ENCODE results near the gene PSMC5. TPM values are rescaled to one million over a fixed set of nuclear protein-coding genes. Genes with fewer than 3 reads are reported as not detected.
A peak's percentile ranks its signal among the peaks of the same experiment; 100 is the strongest.

The PSMC5 gene
- total RNA-seq, 1 experiment from 2014 or later: 47.6 TPM

DNA sequence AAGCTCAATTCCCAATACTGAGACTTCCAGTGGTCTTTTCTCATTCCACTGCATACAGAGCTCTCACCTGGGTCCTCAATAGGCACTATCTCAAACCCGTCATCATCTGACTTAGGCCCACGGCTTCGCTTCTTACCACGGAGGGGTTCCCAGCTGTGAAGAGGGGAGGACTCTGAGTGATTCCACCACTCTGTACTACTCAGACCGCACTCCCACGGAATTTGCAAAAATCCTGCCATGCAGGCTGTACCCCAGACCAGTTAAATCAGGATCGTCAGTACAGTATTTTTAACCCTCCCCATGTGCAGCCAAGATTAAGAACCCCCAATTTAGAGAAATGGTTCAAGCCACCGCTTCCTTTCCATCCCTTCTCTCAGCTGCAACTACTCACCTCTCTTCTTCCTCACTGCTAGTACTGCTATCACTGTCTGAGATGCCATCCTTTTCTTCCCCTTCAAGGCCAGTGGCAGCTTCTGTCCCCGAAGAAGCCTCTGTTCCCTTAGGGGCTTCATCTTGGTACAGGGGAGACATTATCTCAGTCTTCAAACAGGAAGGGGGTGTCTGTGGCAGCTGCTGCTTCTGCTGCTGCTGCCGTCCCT lies 6.2 kb upstream of the PSMC5 start:
- no peak for DNase-seq (ENCODE audit: low read depth)

DNA sequence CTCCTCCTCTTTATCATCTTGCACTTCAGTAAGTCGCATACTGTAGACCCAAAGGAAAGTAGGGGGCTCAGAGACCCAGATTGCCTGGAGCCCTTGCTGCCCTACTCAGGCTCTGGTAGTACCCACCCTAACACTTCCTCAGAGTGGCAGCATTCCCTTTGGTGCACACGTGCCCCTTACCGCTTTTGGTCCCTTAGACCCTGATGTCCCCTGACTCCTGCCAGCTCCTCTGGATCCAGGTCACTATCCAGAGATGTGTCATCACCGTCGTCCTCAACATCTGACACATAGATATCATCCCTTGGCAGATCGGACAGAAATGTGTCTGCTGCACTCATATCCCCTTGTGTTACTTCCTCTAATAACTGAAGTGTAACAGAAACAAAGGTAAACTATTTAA lies 5.4 kb upstream of the PSMC5 start:
- DNase-seq (ENCODE audit: low read depth): no peak

DNA sequence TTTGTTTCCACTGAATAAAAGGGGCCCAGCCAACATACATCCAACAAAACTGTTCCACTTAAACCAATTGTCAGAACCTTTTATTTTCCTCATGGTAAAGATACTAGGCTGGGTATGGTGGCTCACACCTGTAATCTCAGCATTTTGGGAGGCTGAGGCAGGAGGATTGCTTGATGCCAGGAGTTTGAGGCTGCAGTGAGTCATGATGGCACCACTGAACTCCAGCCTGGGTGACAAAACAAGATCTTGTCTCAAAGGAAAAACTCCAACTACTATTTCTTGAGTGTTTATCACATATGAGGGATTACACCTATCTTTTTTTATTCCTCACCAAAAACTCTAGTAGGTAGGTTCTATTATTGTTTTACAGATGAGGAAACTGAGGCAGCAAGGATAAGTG lies 4.7 kb upstream of the PSMC5 start:
- no peak for DNase-seq (ENCODE audit: low read depth)

DNA sequence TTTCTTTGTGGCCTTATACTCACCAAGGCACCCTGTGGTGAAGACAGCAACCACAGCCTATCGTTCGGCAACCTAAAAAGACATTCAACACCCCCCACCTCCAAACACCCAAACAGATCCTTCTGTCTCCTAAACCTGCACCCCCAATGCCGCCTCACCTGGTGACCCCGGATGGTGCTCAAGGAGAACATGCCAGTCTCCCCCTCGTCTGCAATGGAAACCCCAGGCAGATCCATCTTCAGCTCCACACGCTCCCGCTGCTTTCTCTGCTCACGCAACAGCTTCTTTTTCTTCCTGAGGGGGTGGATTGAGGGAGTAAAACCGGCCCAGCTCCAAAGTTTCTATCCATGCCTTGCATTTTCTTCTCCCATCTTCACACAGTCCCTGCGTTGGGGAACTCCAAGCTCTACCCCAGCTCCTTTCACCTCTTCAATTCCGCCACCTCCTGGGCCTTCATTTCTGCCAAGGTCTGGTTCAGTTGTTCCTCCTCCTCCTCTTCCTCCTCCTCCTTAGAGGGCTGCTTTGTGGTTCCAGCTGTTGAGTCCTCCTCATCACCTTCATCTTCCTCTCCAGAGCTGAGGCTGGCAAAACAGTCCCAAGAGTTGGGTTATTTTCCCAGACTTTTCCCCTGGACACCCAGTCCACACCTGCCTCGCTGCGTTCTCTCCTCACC lies 3.4 kb upstream of the PSMC5 start:
- DNase-seq (ENCODE audit: low read depth): no peak

DNA sequence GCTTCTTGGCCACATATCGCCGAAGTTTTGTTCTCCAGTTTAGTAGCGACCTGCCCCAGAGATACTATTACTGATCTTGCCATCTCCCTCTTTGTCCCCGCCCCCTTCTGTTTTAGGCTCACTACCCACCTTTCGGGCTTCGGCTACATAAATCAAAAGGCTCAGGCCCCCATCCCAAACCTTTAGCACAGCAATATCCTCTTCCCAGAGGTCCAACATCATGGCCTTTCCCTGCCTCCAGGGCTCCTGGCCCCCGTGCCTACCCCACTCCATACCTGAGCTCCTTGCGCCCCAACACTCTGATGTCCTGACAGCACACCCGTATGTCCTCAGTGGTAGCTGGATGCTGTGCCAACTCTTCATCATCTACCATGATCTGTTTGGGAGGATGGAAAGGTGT lies 2.9 kb upstream of the PSMC5 start:
- no peak for DNase-seq (ENCODE audit: low read depth)

DNA sequence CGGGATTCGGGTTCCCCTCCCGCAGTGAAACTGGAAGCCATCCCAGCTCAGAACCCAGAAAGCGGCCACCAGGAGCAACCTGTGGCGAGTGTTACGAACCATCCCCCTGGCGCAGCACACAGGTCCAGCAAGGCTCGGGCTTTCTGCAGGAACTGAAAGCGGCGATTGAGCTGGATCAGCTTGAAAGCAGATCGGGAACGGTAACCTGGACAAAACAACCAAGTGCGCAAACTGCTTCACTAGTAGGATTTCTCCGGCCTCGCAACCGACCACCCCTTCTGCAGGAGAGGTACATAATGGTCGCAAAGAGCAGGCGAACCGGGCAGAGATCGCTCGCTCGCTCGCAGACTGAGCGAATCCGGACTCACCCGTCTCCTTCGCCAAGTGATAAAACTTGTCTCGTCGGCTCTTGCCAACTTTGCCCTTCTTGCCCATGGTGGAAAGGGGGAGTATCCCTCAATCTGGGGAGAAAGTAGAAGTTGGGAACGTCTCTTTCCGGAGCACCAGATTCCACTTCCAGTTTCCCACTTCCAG lies 696 bp upstream of the PSMC5 start:
- peak; percentile 45 for DNase-seq (ENCODE audit: low read depth)

DNA sequence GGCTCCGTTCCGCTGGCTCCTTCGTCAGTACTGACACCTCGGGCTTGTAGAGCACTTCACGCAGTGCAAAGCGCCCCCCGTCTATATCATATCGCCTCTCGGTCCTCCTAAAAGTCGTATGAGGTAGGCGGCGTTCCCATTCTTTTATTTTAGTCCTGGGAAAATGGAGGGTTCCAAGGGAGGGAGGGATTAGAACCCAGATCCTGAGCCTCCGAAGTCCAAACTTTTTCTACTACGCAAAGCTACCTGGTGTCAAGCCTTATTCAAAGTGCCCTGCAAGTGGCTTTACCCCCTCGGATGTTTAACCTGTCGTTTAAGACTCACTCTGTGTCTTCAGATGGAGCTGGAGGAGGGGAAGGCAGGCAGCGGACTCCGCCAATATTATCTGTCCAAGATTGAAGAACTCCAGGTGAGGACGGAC lies 580 bp downstream of the PSMC5 start:
- DNase-seq (ENCODE audit: low read depth): no peak

DNA sequence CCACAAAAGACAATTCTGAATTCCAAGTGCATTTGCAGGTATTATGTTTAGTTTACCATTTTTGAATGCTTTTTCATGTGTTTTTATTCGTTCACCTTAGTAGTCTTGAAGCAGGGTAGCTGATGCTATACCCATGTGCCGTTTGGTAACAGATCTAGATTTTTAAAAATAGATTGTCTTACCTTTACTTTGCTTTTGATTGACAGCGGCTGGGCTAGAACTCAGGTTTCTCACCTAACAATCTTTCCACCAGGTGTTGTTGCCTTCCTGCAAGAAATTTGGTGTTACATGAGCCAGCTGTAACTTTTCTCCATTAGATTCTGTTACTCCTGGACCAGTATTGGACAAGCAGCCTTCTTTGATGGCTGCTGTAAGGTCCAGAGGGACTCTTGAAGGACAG lies 1.7 kb downstream of the PSMC5 start:
- DNase-seq (ENCODE audit: low read depth): no peak

DNA sequence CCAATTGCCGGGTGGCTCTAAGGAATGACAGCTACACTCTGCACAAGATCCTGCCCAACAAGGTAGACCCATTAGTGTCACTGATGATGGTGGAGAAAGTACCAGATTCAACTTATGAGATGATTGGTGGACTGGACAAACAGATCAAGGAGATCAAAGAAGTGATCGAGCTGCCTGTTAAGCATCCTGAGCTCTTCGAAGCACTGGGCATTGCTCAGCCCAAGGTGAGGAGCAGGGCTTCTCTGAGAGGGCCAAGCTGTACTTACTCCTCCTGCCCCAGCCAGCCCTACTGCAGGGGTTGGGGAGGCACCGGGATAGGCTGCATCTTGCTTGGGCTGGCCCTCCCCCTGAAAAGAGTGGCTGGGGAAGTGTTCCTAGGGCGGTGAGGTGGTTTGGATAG lies 3.0 kb downstream of the PSMC5 start:
- DNase-seq (ENCODE audit: low read depth): no peak

DNA sequence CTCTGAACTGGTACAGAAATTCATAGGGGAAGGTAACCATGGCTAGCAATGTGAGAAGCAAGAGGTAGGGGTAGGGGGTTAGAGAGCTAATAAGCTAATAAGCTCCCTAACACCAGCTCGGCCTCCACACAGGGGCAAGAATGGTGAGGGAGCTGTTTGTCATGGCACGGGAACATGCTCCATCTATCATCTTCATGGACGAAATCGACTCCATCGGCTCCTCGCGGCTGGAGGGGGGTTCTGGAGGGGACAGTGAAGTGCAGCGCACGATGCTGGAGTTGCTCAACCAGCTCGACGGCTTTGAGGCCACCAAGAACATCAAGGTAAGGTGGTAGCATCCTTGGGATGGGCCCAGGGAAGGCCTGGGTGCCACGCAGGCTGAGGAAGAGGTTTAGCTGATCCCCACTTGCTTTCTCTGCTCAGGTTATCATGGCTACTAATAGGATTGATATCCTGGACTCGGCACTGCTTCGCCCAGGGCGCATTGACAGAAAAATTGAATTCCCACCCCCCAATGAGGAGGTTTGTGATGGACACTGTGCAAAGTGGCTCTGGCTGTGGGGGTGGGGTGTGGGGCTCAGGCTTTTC lies 3.8 kb downstream of the PSMC5 start:
- DNase-seq (ENCODE audit: low read depth): no peak

DNA sequence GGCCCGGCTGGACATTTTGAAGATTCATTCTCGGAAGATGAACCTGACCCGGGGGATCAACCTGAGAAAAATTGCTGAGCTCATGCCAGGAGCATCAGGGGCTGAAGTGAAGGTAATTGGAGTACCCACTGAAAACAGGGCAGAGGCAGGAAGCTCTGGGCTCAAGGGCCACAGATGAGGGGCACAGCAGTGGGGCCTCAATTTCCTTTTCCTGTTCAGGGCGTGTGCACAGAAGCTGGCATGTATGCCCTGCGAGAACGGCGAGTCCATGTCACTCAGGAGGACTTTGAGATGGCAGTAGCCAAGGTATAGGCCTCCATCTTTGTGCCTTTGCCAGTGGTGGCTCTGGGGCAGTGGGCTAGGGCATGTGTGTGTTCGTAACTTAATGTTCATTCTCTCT lies 4.3 kb downstream of the PSMC5 start:
- no peak for DNase-seq (ENCODE audit: low read depth)

DNA sequence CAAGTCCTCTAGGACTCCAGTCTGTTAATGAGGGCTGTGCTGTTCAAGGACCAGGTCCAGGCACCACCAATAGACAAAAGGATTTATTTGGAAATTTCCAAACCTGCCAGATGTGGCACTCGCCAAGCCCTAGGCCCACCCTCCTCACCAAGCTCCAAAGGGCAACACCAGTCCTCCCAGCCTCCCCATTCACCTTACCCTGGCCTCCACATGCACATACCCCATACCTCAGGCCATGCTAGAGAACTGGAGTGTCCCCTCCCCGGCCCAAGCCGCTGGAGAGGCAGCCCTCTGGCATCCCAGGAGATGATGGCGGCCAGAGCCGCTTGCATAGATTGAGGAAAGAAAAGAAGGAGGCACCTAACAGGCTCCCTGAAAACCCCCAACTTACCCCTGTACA lies 4.8 kb downstream of the PSMC5 start:
- DNase-seq (ENCODE audit: low read depth): no peak

DNA sequence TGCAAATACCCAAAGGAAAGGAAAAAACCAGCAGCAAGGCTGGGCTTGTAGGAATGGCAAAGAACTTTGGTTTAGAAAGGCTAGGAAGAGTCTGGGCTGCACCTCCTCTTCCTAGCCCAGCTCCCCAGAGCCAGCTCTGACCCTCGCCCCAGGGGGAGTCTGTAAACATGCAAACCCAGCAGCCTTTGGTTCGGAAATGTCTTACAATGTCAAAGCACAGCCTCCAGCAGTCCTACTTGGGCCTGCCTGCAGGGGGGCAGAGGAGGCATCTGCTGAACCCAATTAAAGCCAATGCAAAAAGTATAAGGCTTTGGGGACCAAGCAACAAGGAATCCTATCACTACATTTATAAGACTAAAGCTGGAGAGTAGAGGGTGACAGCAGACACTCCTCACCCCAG lies 5.2 kb downstream of the PSMC5 start:
- DNase-seq (ENCODE audit: low read depth): no peak

DNA sequence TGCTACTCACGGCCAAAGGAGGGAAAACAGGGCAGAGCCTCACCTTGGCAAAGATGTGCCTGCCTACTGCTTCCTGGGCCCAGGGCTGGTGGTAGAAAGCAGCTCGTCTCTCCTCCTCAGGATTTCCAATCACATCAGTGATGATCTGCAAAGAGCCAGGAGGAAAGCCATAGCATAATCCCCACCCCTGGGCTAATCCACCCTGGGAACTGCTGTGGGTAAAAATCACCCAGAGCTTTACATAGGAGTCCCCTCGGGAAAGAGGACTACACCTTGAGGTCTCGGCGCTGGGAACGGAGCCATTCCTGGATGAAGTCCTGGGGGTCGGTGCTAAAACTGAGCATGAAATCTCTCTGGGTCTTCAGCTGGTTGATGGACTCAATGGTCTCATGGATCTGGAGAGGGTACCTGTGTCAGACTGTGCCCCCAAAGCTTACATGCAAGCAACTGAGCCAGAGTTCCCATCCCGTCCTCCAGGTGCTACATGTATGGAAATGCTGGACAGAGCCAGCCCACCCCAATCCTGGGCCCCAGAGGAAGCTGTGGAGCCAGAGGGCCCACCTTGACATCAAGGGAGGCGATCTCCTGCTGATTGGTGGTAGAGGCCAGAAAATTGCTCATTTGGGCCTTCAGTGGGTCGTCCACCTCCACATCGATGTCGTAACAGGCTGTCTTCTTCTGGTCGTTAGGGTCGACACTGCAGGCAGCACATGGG lies 6.0 kb downstream of the PSMC5 start:
- no peak for DNase-seq (ENCODE audit: low read depth)

DNA sequence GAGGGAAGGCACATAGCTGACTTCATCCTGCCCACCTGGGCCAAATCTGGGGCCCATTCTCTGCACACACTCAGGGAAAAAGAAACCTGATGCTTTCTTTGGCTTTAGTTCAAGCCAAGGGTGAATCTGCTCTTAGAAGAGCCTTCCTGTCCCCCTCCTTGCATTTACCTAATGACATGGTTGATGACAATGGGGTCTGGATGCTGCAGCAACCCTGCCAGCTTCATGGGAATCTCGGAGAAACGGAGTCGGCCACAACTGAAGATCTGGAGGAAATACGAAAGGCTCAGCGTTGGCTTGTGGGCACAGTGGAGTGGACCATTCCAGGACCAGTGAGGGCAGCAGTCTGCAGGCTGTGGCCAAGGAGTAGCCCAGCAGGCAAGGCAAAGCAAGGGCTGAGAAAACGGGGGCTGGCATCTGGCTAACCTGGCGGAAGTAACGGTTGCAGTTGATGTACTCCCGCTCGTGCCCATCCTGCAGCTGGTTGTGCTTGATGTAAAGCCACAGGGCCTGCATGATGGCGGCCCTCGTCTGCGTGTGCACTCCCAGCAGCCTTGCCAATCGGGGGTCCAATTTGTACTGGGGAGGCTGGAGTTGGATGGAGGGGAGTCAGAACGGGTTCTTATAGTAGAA lies 6.6 kb downstream of the PSMC5 start:
- no peak for DNase-seq (ENCODE audit: low read depth)

DNA sequence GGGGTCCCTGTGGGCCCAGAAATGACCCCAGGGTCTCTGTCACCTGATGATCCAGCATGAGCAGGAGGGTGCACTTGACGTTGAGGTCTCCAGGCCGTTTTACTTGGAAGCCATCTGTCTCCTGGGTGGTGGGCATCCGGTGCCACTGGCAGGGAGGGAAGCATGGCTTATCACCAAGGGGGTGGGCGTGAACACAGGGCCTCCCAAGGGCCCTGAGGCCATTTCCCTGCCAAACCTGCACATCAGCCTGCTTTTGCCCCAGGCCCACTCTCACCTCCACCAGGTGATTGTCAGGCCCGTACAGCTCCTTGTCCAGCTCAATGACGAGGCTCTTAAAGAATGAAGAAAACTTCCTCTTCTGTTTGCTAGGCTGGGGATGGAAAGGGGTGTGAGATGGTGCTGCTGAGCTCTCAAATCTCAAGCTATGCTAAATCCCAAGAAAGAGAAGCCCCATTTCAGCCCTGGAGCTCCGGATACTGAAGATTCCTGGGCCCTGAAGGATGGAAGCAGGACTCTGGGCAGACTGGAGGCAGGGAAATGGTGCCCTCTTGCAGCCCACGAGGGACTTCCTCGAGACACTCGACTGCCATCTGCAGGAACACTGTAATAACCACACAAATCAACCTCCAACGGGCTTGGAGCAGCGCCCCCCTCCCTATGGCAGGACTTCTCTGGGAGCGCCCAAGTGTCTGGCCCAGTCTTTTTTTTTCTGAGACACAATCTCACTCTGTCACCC lies 7.4 kb downstream of the PSMC5 start:
- peak; percentile 81 for DNase-seq (ENCODE audit: low read depth)

DNA sequence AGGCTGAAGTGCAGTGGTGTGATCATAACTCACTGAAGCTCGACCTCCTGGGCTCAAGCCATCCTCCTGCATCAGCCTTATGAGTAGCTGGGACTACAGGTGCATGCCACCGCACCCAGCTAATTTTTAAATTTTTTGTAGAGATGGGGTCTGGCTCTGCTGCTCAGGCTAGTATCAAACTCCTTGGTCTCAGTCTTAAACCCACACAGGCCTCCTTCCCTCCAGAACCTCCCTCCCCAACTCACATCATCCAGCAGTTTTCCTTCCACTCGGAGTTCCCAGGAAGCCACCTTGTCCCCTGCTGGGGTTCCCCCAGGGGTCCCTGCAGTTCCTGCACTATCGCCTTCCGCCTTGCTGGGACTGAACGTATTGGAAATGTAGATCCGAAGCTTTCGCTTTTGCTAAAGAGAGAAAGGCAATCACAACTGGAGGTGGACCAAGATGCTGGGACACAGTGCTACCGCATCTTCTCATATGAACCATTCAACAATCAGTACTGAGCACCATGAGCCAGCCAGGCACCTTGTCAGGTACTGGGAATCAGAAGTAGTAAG lies 8.0 kb downstream of the PSMC5 start:
- no peak for DNase-seq (ENCODE audit: low read depth)

DNA sequence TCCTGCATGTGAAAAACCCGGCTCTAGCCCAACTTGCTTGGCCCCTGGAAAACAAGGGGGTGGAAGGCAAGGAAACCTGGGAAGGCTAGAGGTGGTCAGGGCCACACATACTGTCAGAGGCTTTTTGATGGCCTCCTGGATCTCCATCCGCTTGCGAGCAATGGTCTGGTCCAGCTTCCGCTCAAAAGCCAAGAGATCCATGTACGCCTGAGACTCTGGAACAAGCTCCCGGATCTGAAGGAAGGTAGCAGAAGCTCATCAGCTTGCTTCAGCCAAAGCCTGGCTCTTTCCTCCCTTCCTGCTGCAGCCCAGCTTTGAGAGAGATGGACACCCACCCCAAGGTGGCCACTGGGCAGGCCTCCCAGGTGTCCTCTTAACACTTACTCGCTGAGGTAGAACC lies 9.6 kb downstream of the PSMC5 start:
- no peak for DNase-seq (ENCODE audit: low read depth)

DNA sequence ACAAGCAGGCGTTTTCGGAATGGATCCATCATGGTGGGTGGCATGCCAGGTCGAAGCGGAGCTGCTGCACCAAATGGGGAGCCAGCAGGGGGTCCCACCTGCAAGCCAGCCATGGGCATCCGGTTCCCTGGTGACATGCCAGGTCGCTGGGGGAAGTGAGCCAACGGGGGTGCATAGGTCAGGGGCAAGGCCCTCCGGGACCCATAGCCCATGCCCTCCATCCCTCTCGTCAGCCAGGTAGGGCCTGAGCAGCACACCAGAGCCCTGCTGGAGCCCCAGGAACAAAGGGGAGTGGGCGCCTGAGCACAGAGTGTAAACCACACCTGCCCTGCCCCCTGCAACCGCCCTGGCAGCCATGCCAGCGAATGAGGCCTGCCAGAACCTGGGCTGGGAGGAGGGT lies 10.2 kb downstream of the PSMC5 start:
- no peak for DNase-seq (ENCODE audit: low read depth)

DNA sequence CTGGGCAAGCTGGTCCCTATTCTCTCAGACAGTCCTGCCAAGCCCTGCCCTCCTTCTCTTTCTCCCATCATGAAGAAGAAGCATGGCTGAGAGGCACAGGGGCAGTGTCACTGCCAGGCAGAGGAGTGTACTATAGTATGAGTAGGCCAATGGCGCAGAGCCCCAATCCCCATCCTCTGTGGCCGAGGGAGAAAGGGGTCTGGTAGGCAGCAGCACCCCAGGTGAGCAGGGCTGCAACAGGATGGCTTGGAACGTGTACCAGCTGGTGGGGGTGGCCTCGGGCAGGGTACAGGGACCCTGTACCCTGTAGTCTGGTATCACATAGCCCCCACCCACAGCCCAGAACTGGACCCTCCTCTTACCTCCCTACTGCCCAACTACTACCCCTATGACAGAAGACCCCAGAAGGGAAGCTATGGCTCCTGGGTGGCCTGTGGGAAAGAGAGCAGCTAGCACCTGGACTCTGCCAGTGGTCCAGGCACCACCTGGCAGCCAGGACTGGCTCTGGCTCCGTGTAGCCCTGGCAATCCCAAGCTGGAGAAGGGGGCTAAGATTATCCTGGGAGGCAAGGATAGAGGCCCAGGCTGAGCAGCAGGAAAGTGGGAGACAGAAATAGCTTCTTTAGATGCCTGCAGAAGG lies 10.8 kb downstream of the PSMC5 start:
- DNase-seq (ENCODE audit: low read depth): no peak
